ENCODE data around the gene QSOX2.

DNA sequence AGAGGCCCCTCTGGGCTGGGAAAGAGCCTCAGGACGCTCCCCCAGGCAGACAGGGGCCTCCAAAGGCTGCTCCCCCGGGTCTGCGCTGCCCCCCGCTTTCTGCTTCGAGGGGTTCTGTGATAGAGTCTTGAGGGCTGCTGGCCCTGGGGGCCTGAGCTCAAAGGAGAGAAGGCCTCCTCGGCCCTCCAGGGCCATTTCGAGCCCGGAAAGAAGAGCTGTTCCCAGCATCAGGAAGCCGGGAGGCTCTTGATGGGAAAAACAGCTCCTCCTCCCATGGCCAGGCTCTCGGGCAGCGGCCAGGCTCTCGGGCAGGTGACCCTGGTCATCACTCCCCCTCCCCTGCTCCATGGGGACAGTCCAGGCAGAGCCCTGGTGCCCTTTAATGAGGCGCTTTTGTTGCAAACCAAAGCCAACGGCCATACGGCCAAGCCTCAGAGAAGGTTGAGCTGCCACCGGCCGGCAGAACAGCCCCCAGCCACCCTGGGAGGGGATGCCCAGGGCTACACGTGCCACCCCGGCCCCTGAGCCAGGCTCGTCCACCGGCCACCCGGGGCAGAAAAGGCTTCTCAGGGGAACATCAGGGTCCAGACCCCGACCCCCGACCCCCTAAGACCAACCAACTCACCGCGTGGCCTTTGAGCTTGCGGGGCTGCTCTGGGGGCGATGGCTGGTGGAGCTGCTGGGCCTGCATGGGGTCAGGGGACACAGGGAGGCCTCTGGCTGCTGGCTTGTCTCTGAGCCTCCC lies 16.2 kb upstream of the QSOX2 start:
- TF ChIP-seq CTCF (IDR thresholded peaks at IDR 0.05) (no peak), POLR2A (IDR thresholded peaks at IDR 0.05) (no peak), POLR2AphosphoS5 (IDR thresholded peaks at IDR 0.05) (no peak)
